ENCODE data around the gene RAD51D.
A peak's percentile ranks its signal among the peaks of the same experiment; 100 is the strongest.
"Not testable (repeated sequence)": the region's sequence is repeated elsewhere in the genome, so short reads cannot be mapped to it uniquely, and the experiment has no call there.

Gene RAD51D

GRCh38 chr17:35119370-35120165 is at the start of gene RAD51D:
TSS of gene RAD51D (minus strand) at chr17:35119860. CDS start at chr17:35119613, 247 bp downstream.
- peak; percentile 15 for DNase-seq

- no peak for DNase-seq
Observed at GRCh38 chr17:35167666-35168065, 48.0 kb upstream of the RAD51D start.

GRCh38 chr17:35167046-35167445 is 47.4 kb upstream of the RAD51D start:
- DNase-seq: no peak

- DNase-seq: no peak
Observed at GRCh38 chr17:35166526-35166925, 46.9 kb upstream of the RAD51D start.

- DNase-seq: no peak
Observed at GRCh38 chr17:35164716-35165115, 45.1 kb upstream of the RAD51D start.

- DNase-seq: no peak
Observed at GRCh38 chr17:35163886-35164285, 44.2 kb upstream of the RAD51D start.

- no peak for DNase-seq
Observed at GRCh38 chr17:35162755-35163154, 43.1 kb upstream of the RAD51D start.

- DNase-seq: no peak
Observed at GRCh38 chr17:35161281-35161761, 41.7 kb upstream of the RAD51D start.

GRCh38 chr17:35160354-35161201 is 40.9 kb upstream of the RAD51D start:
- DNase-seq: no peak

- DNase-seq: no peak
Observed at GRCh38 chr17:35159940-35160339, 40.3 kb upstream of the RAD51D start.

- DNase-seq: no peak
Observed at GRCh38 chr17:35155246-35155645, 35.6 kb upstream of the RAD51D start.

- no peak for DNase-seq
Observed at GRCh38 chr17:35154196-35155165, 34.8 kb upstream of the RAD51D start.

GRCh38 chr17:35152421-35153140 is 32.9 kb upstream of the RAD51D start:
- no peak for DNase-seq

GRCh38 chr17:35151080-35151479 is 31.4 kb upstream of the RAD51D start:
- DNase-seq: not testable (repeated sequence)

- no peak for DNase-seq
Observed at GRCh38 chr17:35149941-35150340, 30.3 kb upstream of the RAD51D start.

GRCh38 chr17:35148144-35148543 is 28.5 kb upstream of the RAD51D start:
- DNase-seq: no peak

- DNase-seq: no peak
Observed at GRCh38 chr17:35147375-35147905, 27.8 kb upstream of the RAD51D start, which contains the start of gene UNC45B. TSS of gene UNC45B (plus strand) at chr17:35147817. CDS start at chr17:35148264, 447 bp downstream.

GRCh38 chr17:35146214-35146833 is 26.7 kb upstream of the RAD51D start:
- DNase-seq: no peak

GRCh38 chr17:35144840-35145239 is 25.2 kb upstream of the RAD51D start:
- DNase-seq: no peak

GRCh38 chr17:35142467-35142796 is 22.8 kb upstream of the RAD51D start:
- no peak for DNase-seq
